ENCODE data around the gene PNPLA1.

The PNPLA1 gene

GRCh38 chr6:36269834-36270705 is at the start of gene PNPLA1:
PNPLA1 (plus strand) TSS chr6:36270060; CDS start chr6:36270460, 400 bp downstream.
- no peak for DNase-seq (ENCODE audit: low read depth)

- DNase-seq (ENCODE audit: low read depth): no peak
Observed at GRCh38 chr6:36220226-36220625, 49.6 kb upstream of the PNPLA1 start.

- DNase-seq (ENCODE audit: low read depth): no peak
Observed at GRCh38 chr6:36221674-36222073, 48.2 kb upstream of the PNPLA1 start.

- DNase-seq (ENCODE audit: low read depth): no peak
Observed at GRCh38 chr6:36222924-36223323, 46.9 kb upstream of the PNPLA1 start.

GRCh38 chr6:36223706-36224105 is 46.2 kb upstream of the PNPLA1 start:
- DNase-seq (ENCODE audit: low read depth): no peak

- DNase-seq (ENCODE audit: low read depth): no peak
Observed at GRCh38 chr6:36224918-36225461, 44.9 kb upstream of the PNPLA1 start.

- DNase-seq (ENCODE audit: low read depth): no peak
Observed at GRCh38 chr6:36226438-36227047, 43.3 kb upstream of the PNPLA1 start.

- DNase-seq (ENCODE audit: low read depth): no peak
Observed at GRCh38 chr6:36227379-36228228, 42.3 kb upstream of the PNPLA1 start.

GRCh38 chr6:36229223-36229622 is 40.6 kb upstream of the PNPLA1 start:
- DNase-seq (ENCODE audit: low read depth): no peak

GRCh38 chr6:36230371-36230770 is 39.5 kb upstream of the PNPLA1 start:
- DNase-seq (ENCODE audit: low read depth): no peak

GRCh38 chr6:36232172-36232571 is 37.7 kb upstream of the PNPLA1 start:
- DNase-seq (ENCODE audit: low read depth): no peak

- DNase-seq (ENCODE audit: low read depth): no peak
Observed at GRCh38 chr6:36235309-36235708, 34.6 kb upstream of the PNPLA1 start.

- DNase-seq (ENCODE audit: low read depth): no peak
Observed at GRCh38 chr6:36235862-36236261, 34.0 kb upstream of the PNPLA1 start.

- DNase-seq (ENCODE audit: low read depth): no peak
Observed at GRCh38 chr6:36239774-36240173, 30.1 kb upstream of the PNPLA1 start.

- DNase-seq (ENCODE audit: low read depth): no peak
Observed at GRCh38 chr6:36241728-36242127, 28.1 kb upstream of the PNPLA1 start.

- DNase-seq (ENCODE audit: low read depth): no peak
Observed at GRCh38 chr6:36242161-36242560, 27.7 kb upstream of the PNPLA1 start.

- no peak for DNase-seq (ENCODE audit: low read depth)
Observed at GRCh38 chr6:36242626-36243025, 27.2 kb upstream of the PNPLA1 start.

GRCh38 chr6:36243562-36244212 is 26.2 kb upstream of the PNPLA1 start:
- no peak for DNase-seq (ENCODE audit: low read depth)

GRCh38 chr6:36244641-36245280 is 25.1 kb upstream of the PNPLA1 start:
- DNase-seq (ENCODE audit: low read depth): no peak

- no peak for DNase-seq (ENCODE audit: low read depth)
Observed at GRCh38 chr6:36245572-36246061, 24.2 kb upstream of the PNPLA1 start.
